WI38 (cell line): ENCODE measurements around the gene GPR173.

Experiments
- H3K4me3 ChIP-seq: 2 replicates; pipeline ENCODE4 v1.5.1; 2011; ENCODE audit warnings: low read depth, mild to moderate bottlenecking, control low read depth, low read length
- TF ChIP-seq, protein P1 (sequence below): IDR thresholded peaks from 2 replicates; pipeline ENCODE4 v1.5.1; 2012; ENCODE audit warnings: low read depth, mild to moderate bottlenecking, control low read depth, low read length

Gene GPR173

DNA sequence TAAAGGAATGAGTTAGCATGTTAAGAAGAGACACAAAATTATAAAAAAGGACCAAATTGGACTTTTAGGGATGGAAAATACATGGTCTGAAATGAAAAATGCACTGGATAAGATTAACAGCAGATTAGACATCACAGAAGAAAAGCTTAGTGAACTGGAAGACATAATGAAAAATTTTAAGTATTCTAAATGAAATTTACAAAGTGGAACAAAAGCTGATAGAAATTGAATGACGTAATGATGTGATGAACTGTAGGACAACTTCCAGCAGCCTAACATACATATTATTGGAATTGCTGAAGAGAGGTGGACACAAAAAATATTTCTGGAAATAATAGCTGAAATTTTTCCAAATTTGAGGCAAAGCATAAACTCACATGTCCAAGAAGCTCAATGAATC is 39.6 kb upstream of the GPR173 start:
- TF ChIP-seq, protein P1, sequence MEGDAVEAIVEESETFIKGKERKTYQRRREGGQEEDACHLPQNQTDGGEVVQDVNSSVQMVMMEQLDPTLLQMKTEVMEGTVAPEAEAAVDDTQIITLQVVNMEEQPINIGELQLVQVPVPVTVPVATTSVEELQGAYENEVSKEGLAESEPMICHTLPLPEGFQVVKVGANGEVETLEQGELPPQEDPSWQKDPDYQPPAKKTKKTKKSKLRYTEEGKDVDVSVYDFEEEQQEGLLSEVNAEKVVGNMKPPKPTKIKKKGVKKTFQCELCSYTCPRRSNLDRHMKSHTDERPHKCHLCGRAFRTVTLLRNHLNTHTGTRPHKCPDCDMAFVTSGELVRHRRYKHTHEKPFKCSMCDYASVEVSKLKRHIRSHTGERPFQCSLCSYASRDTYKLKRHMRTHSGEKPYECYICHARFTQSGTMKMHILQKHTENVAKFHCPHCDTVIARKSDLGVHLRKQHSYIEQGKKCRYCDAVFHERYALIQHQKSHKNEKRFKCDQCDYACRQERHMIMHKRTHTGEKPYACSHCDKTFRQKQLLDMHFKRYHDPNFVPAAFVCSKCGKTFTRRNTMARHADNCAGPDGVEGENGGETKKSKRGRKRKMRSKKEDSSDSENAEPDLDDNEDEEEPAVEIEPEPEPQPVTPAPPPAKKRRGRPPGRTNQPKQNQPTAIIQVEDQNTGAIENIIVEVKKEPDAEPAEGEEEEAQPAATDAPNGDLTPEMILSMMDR: no peak

GRCh38 chrX:53013291-53013690 is 35.3 kb upstream of the GPR173 start:
- H3K4me3 ChIP-seq: no peak overlapping the region
- TF ChIP-seq, protein P1: no peak

More for the DNA sequence above, 39.6 kb upstream of the GPR173 start:
- H3K4me3 ChIP-seq: no peak overlapping the region

GRCh38 chrX:53018627-53019026 is 30.0 kb upstream of the GPR173 start:
- TF ChIP-seq, protein P1: no peak
- H3K4me3 ChIP-seq: no peak overlapping the region

DNA sequence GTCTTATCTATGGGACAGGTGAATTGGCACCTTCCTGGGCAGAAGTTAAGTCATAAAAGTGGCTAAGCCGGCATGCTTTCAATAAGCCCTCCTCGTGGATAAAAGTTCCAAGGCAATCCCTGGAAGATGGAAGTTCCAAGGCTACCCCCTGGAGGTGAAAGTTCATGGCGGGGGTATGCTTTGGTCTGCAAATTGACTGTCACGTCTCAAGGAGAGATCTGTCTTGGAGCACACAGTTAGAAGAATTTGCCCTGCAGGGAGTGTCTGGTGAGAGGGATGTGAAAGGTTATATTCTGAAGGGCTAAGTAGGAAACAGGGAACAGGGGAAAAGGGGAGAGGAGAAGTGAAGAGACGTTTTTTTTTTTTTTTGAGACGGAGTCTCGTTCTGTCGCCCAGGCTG is 26.2 kb upstream of the GPR173 start:
- no peak overlapping the region for H3K4me3 ChIP-seq
- TF ChIP-seq, protein P1: no peak

DNA sequence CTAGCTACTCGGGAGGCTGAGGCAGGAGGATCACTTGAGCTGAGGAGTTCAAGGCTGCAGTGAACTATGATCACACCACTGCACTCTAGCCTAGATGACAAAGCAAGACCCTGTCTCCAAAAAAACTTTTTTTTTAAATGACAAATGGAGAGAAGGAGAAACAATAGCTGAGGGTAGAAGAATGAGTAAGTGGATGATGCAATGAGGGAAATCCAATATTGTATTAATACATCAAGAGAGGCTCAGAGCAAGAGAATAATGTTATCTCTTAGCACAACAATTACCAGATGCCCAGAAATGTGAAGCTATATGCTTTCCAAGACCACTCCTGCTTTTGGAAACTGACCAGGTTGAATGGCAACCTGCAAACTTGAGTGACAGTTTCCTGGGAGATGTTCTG is 19.9 kb upstream of the GPR173 start:
- H3K4me3 ChIP-seq: no peak overlapping the region
- TF ChIP-seq, protein P1: no peak

GRCh38 chrX:53031380-53031779 is 17.2 kb upstream of the GPR173 start:
- TF ChIP-seq, protein P1: no peak
- no peak overlapping the region for H3K4me3 ChIP-seq

- TF ChIP-seq, protein P1: no peak
- no peak overlapping the region for H3K4me3 ChIP-seq
These were observed 12.4 kb upstream of the GPR173 start for GRCh38 chrX:53036149-53036548.
